NT2/D1 (cell line): ENCODE results near the gene TRIM8.

ENCODE experiments used
- SUZ12 ChIP-seq: IDR thresholded peaks from 2 replicates; pipeline ENCODE4 v1.6.1; 2011; ENCODE audit not compliant: insufficient read length, insufficient read depth; ENCODE audit errors: extremely low read depth
- YY1 ChIP-seq: IDR thresholded peaks from 2 replicates; pipeline ENCODE4 v1.6.1; 2011; ENCODE audit not compliant: insufficient read length, insufficient read depth

DNA sequence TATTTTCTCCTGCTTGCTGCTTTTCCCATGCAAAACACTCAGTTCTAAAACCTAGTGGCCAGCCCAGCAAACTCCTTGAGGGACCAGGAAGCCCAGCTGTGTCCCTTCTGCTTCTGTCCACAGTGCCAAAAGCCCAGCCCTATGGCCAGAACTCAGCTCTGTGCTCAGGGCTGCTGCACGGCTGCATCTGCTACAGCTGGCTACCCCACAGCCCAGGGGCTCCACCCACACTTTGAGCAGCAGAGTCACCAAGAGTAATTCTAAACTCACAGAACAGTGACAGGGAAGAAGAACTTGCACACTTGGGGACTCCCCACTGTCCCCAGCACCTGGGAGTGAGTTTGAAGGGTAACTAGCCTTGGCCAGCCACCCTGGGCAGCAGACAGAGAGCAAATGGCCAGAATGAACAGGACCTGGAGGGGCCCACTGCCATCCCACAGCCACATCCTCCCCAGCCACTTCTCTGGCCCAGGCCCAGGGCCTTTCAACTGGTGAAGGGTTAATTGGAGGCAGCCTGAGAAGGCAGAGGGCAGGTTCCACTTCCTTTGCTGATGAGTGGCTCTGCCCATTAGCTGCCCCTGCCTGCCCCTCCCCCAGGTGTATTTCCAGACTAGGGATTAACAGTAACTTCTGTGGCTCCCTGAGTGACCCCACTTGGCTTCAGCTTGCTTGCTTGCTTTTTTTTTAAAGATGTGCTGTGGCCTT lies 28.1 kb upstream of the TRIM8 start:
- TF ChIP-seq YY1, result no peak
- TF ChIP-seq SUZ12, result no peak
